Fibroblast of gingiva (primary cell): ENCODE data around the gene TUSC7.

Experiments used
- DNase-seq: peaks from one replicate; pipeline ENCODE4 v3.0.0-alpha.2; 2011; ENCODE audit warnings: low read depth

The TUSC7 gene

GRCh38 chr3:116709479-116709878 lies at the start of gene TUSC7:
TUSC7 (plus strand) TSS chr3:116709779.
- no peak for DNase-seq

- no peak for DNase-seq
Measured at GRCh38 chr3:116661196-116661595, 48.4 kb upstream of the TUSC7 start.

GRCh38 chr3:116663161-116664110 lies 46.1 kb upstream of the TUSC7 start:
- DNase-seq = no peak

GRCh38 chr3:116667324-116667723 lies 42.3 kb upstream of the TUSC7 start:
- DNase-seq = no peak

GRCh38 chr3:116667791-116668190 lies 41.8 kb upstream of the TUSC7 start:
- DNase-seq = no peak

GRCh38 chr3:116669576-116669975 lies 40.0 kb upstream of the TUSC7 start:
- DNase-seq = no peak

- no peak for DNase-seq
Measured at GRCh38 chr3:116671151-116671550, 38.4 kb upstream of the TUSC7 start.

- DNase-seq = no peak
Measured at GRCh38 chr3:116678853-116679252, 30.7 kb upstream of the TUSC7 start.

- DNase-seq = no peak
Measured at GRCh38 chr3:116691041-116691440, 18.5 kb upstream of the TUSC7 start.

- no peak for DNase-seq
Measured at GRCh38 chr3:116701070-116701469, 8.5 kb upstream of the TUSC7 start.

- no peak for DNase-seq
Measured at GRCh38 chr3:116702334-116702733, 7.2 kb upstream of the TUSC7 start.

GRCh38 chr3:116707531-116707930 lies 2.0 kb upstream of the TUSC7 start:
- DNase-seq = no peak

GRCh38 chr3:116716490-116716889 lies 6.9 kb downstream of the TUSC7 start:
- DNase-seq = no peak

GRCh38 chr3:116717566-116717965 lies 8.0 kb downstream of the TUSC7 start:
- DNase-seq = no peak

- DNase-seq = no peak
Measured at GRCh38 chr3:116728454-116728853, 18.9 kb downstream of the TUSC7 start.

GRCh38 chr3:116734243-116734642 lies 24.7 kb downstream of the TUSC7 start:
- no peak for DNase-seq

- no peak for DNase-seq
Measured at GRCh38 chr3:116739678-116740077, 30.1 kb downstream of the TUSC7 start.

GRCh38 chr3:116740293-116740692 lies 30.7 kb downstream of the TUSC7 start:
- no peak for DNase-seq

- no peak for DNase-seq
Measured at GRCh38 chr3:116741467-116741866, 31.9 kb downstream of the TUSC7 start.

GRCh38 chr3:116743062-116743461 lies 33.5 kb downstream of the TUSC7 start:
- no peak for DNase-seq

- DNase-seq = no peak
Measured at GRCh38 chr3:116749388-116749787, 39.8 kb downstream of the TUSC7 start.

- no peak for DNase-seq
Measured at GRCh38 chr3:116757315-116757714, 47.7 kb downstream of the TUSC7 start.

- no peak for DNase-seq
Measured at GRCh38 chr3:116759316-116759715, 49.7 kb downstream of the TUSC7 start.
